ENCODE data around the gene GALNT18. TPM values are rescaled to one million over a fixed set of nuclear protein-coding genes. Genes with fewer than 3 reads are reported as not detected.

Gene GALNT18
- total RNA-seq, 1 donor from 2014 or later, result 2.1 TPM

DNA sequence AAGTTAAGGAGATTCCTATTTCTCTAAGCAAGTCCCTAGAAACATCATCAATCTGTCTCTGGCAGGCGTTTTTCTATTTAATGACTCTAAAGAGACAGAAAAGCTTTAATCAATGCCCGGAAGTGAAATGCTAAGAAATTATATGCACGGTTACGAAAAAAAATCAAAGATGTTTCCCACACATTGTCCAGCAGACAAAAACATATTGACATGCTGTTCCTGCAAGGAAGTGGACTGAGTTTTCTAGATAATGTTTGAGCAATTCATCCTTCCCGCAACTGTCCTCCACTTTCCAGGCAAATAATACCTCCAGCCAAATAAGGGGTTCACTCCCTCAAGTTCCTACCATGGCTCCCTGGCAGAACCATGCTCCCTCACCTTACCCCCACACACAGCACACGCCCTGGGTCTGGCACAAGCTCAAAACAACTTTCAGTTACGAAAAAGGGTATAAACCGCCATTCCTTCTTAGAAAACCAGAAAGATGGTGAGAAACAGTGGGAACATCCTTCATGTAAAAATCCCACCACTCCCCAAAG is 29.6 kb downstream of the GALNT18 start:
- Mint-ChIP-seq H3K27me3 (peaks cover 4% of the 10 kb centered on the region), H3K9me3 (ENCODE audit: low read depth) (no peaks in the 10 kb centered on the region), H3K36me3 (ENCODE audit: insufficient read depth) (no peaks in the 10 kb centered on the region), H3K27ac (no peak overlapping the region), H3K4me1 (ENCODE audit: low read depth) (no peaks in the 10 kb centered on the region), H3K4me3 (ENCODE audit: low read depth) (no peak overlapping the region)
- DNase-seq (ENCODE audit: low spot score, unreplicated experiment), result no peak
- TF ChIP-seq, protein P1, sequence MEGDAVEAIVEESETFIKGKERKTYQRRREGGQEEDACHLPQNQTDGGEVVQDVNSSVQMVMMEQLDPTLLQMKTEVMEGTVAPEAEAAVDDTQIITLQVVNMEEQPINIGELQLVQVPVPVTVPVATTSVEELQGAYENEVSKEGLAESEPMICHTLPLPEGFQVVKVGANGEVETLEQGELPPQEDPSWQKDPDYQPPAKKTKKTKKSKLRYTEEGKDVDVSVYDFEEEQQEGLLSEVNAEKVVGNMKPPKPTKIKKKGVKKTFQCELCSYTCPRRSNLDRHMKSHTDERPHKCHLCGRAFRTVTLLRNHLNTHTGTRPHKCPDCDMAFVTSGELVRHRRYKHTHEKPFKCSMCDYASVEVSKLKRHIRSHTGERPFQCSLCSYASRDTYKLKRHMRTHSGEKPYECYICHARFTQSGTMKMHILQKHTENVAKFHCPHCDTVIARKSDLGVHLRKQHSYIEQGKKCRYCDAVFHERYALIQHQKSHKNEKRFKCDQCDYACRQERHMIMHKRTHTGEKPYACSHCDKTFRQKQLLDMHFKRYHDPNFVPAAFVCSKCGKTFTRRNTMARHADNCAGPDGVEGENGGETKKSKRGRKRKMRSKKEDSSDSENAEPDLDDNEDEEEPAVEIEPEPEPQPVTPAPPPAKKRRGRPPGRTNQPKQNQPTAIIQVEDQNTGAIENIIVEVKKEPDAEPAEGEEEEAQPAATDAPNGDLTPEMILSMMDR (IDR thresholded peaks at IDR 0.05; ENCODE audit: unreplicated experiment), result no peak

DNA sequence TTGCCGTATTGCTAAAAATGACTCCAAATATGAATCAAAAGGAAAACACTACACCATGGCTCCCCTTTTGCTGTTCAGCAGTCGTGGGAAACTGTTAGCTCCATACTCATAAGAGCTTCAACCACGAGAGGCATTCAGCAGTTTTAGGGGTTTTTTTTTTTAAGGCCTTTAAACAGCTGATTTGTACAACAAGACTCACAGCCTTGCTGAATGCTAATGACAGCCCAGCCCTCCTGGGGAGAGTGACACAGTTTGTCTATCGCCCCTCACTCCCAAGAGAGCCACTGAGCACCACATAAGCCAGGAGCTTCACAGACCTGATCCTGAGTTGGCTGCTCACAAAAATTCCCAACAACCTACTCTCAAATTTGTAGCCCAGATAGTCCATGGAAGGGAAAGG is 32.4 kb downstream of the GALNT18 start:
- no peak overlapping the region for H3K4me3 Mint-ChIP-seq (ENCODE audit: low read depth)
- DNase-seq (ENCODE audit: low spot score, unreplicated experiment), result no peak
- no peaks in the 10 kb centered on the region for H3K36me3 Mint-ChIP-seq (ENCODE audit: insufficient read depth)
- no peaks in the 10 kb centered on the region for H3K4me1 Mint-ChIP-seq (ENCODE audit: low read depth)
- peaks cover 4% of the 10 kb centered on the region for H3K27me3 Mint-ChIP-seq
- no peak overlapping the region for H3K27ac Mint-ChIP-seq
- TF ChIP-seq, protein P1 (IDR thresholded peaks at IDR 0.05; ENCODE audit: unreplicated experiment), result no peak
- H3K9me3 Mint-ChIP-seq (ENCODE audit: low read depth), result no peaks in the 10 kb centered on the region

DNA sequence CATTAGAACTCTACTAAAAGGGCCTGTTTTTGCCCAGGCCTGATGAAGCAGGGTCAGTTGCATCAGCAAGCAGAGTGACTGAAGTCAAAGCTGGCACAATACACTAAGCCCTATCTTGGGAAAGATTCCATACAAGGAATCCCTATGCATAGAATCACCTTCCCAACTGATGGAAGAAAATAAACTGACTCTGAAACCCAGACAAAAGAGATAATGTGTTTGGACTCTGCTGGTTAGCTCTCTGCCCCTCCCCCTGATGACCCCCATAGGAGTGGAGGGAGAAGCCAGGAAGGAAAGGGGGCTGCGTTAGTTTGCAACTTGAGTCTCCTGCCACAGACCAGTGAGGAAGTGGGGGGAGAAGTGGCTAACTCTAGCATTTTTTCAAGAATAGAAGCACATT is 32.9 kb downstream of the GALNT18 start:
- Mint-ChIP-seq H3K4me3 (ENCODE audit: low read depth) (no peak overlapping the region), H3K27ac (no peak overlapping the region), H3K27me3 (peaks cover 4% of the 10 kb centered on the region), H3K4me1 (ENCODE audit: low read depth) (no peaks in the 10 kb centered on the region), H3K36me3 (ENCODE audit: insufficient read depth) (no peaks in the 10 kb centered on the region), H3K9me3 (ENCODE audit: low read depth) (no peaks in the 10 kb centered on the region)
- TF ChIP-seq, protein P1 (IDR thresholded peaks at IDR 0.05; ENCODE audit: unreplicated experiment), result no peak
- DNase-seq (ENCODE audit: low spot score, unreplicated experiment), result no peak

DNA sequence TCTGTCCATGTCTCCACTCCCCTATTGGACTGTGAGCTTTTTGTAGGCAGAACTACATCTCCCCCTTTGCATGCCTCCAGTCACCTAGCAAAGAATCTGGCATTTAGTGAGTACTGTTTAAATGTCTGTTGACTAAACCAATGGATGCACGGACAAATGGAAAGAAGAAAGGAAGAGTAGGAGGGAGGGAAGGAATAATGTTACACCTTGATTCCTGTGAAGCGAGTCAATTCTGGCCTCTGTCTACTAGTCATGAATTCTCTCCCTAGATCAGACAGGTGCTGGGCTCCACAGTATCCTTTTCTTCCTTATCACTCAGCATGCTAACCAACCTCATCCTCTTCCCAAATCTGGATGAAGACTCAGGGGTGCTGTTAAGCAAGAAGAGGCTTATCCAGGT is 33.6 kb downstream of the GALNT18 start:
- DNase-seq (ENCODE audit: low spot score, unreplicated experiment), result no peak
- TF ChIP-seq, protein P1 (IDR thresholded peaks at IDR 0.05; ENCODE audit: unreplicated experiment), result no peak
- Mint-ChIP-seq H3K4me3 (ENCODE audit: low read depth) (no peak overlapping the region), H3K36me3 (ENCODE audit: insufficient read depth) (no peaks in the 10 kb centered on the region), H3K9me3 (ENCODE audit: low read depth) (no peaks in the 10 kb centered on the region), H3K27ac (no peak overlapping the region), H3K4me1 (ENCODE audit: low read depth) (no peaks in the 10 kb centered on the region), H3K27me3 (peaks cover 4% of the 10 kb centered on the region)

DNA sequence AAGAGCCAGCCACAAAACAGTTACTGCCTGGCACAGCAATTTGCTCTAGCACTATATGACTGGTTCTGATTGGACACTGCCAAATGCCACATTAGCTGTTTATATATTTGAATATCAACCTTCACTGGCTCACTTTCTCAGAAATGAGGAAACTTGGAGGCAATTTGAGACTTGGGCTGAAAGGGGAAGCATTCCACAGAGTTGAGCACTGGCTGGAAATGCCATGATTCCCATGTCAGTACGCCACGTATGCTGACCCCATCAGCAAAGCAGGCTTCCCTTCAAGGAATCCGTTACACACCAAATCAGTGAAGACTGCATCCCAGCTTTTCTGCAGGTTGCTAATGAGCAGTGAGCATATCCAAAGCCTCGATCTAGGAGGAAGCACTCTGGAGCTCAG is 34.7 kb downstream of the GALNT18 start:
- Mint-ChIP-seq H3K27ac (no peak overlapping the region), H3K36me3 (ENCODE audit: insufficient read depth) (no peaks in the 10 kb centered on the region), H3K27me3 (peaks cover 4% of the 10 kb centered on the region), H3K9me3 (ENCODE audit: low read depth) (no peaks in the 10 kb centered on the region), H3K4me1 (ENCODE audit: low read depth) (no peaks in the 10 kb centered on the region), H3K4me3 (ENCODE audit: low read depth) (no peak overlapping the region)
- TF ChIP-seq, protein P1 (IDR thresholded peaks at IDR 0.05; ENCODE audit: unreplicated experiment), result no peak
- no peak for DNase-seq (ENCODE audit: low spot score, unreplicated experiment)

Data from progenitor cell of endocrine pancreas (in vitro differentiated cells).